H1 (cell line): ENCODE data around the gene RPAP3. TPM values are rescaled to one million over a fixed set of nuclear protein-coding genes. Genes with fewer than 3 reads are reported as not detected.

ENCODE experiments used
- CTCF ChIA-PET: fragments of 300-600 bp; sonication (Branson Sonifier 250); formaldehyde crosslinking; loops from one replicate; lab custom pipeline; 2021; ENCODE audit not compliant: partially characterized antibody; lab: Charles Lee
- POLR2A ChIA-PET: fragments of 300-600 bp; sonication (Branson Sonifier 250); formaldehyde crosslinking; loops from one replicate; lab custom pipeline; 2021; ENCODE audit warnings: inconsistent platforms; ENCODE audit not compliant: partially characterized antibody; lab: Charles Lee
- DNase-seq, 2 experiments: peaks; one replicate each; pipeline versions ENCODE4 v3.0.0 to v3.0.0-alpha.2; 2010 to 2022; ENCODE audit warnings: low spot score in 2 of 2, low read depth in 1 of 2, mixed read lengths in 1 of 2
- FAIRE-seq: peaks from 2 replicates; lab custom pipeline; 2011; peaks lifted over from hg19 to GRCh38; lab: Jason Lieb, UNC
- H2AFZ ChIP-seq: 2 replicates; pipeline ENCODE4 v1.8.1; 2012; ENCODE audit warnings: low read length, inconsistent platforms
- H2AK5ac ChIP-seq: 2 replicates; pipeline ENCODE4 v1.6.1; 2013; ENCODE audit warnings: low read depth, low read length
- H2BK120ac ChIP-seq: replicated peaks from 2 replicates; pipeline ENCODE3; 2013; ENCODE audit warnings: low read depth, low read length, inconsistent platforms
- H2BK12ac ChIP-seq: 2 replicates; pipeline ENCODE4 v1.6.1; 2013; ENCODE audit warnings: low read depth, low read length
- H2BK15ac ChIP-seq: 2 replicates; pipeline ENCODE4 v1.6.1; 2013; ENCODE audit warnings: low read length
- H2BK20ac ChIP-seq: 2 replicates; pipeline ENCODE4 v1.6.1; 2013; ENCODE audit warnings: low read length
- H2BK5ac ChIP-seq: 2 replicates; pipeline ENCODE4 v1.6.1; 2013; ENCODE audit warnings: low read depth, low read length
- H3K14ac ChIP-seq: 2 replicates; pipeline ENCODE4 v1.6.1; 2013; ENCODE audit warnings: inconsistent platforms; ENCODE audit not compliant: insufficient read length
- H3K18ac ChIP-seq: 2 replicates; pipeline ENCODE4 v1.6.1; 2013; ENCODE audit warnings: low read length; ENCODE audit errors: extremely low read depth
- H3K23ac ChIP-seq: 2 replicates; pipeline ENCODE4 v1.6.1; 2013; ENCODE audit warnings: inconsistent platforms; ENCODE audit not compliant: insufficient read length
- H3K23me2 ChIP-seq: 2 replicates; pipeline ENCODE4 v1.6.1; 2013; ENCODE audit warnings: low read depth, low read length
- H3K27ac ChIP-seq: 2 replicates; pipeline ENCODE4 v1.6.1; 2011; ENCODE audit warnings: low read depth, low read length, inconsistent platforms
- H3K27me3 ChIP-seq, 4 experiments: replicated peaks in 1 of 4; 1 replicate in 1 of 4; 2 replicates in 3 of 4; pipeline versions ENCODE4 v1.6.1 to v1.8.1; 2011 to 2013; ENCODE audit warnings: low read length in 3 of 4, mild to moderate bottlenecking in 3 of 4, inconsistent platforms in 2 of 4, mixed read lengths in 2 of 4, moderate library complexity in 1 of 4; ENCODE audit not compliant: control insufficient read depth in 3 of 4, insufficient read depth in 3 of 4; ENCODE audit errors: extremely low read depth in 1 of 4
- H3K36me3 ChIP-seq, 4 experiments: 2 replicates each; pipeline versions ENCODE4 v1.6.1 to v1.8.1; 2011 to 2013; ENCODE audit warnings: mild to moderate bottlenecking in 4 of 4, low read length in 3 of 4, moderate library complexity in 2 of 4, control low read depth in 1 of 4, inconsistent platforms in 1 of 4; ENCODE audit not compliant: insufficient read depth in 4 of 4, control insufficient read depth in 2 of 4
- H3K4ac ChIP-seq: replicated peaks from 2 replicates; pipeline ENCODE3; 2013; ENCODE audit warnings: low read length, low read depth, mixed read lengths, inconsistent platforms; ENCODE audit not compliant: insufficient read length
- H3K4me1 ChIP-seq, 4 experiments: replicated peaks in 1 of 4; 1 replicate in 1 of 4; 2 replicates in 3 of 4; pipeline versions ENCODE4 v1.6.1 to v1.8.1; 2011 to 2013; ENCODE audit warnings: low read length in 3 of 4, inconsistent platforms in 2 of 4, mixed read lengths in 1 of 4; ENCODE audit not compliant: insufficient read depth in 4 of 4, control insufficient read depth in 3 of 4
- H3K4me2 ChIP-seq, 2 experiments: 2 replicates each; pipeline versions ENCODE4 v1.6.1 to v1.8.1; 2011 to 2013; ENCODE audit warnings: low read depth in 2 of 2, low read length in 2 of 2, control low read depth in 1 of 2, inconsistent platforms in 1 of 2, mild to moderate bottlenecking in 1 of 2; ENCODE audit not compliant: insufficient read depth in 1 of 2
- H3K4me3 ChIP-seq, 4 experiments: fragments of 200-600, 300-600 bp in 1 of 4; sonication (generic), shearing (Covaris generic), sonication (Bioruptor Twin) in 1 of 4; 2 replicates each; pipeline versions ENCODE4 v1.5.1 to v1.8.1; 2011 to 2016; ENCODE audit warnings: low read length in 4 of 4, low read depth in 3 of 4, control low read depth in 2 of 4, inconsistent platforms in 2 of 4, mild to moderate bottlenecking in 2 of 4, mixed read lengths in 1 of 4, moderate library complexity in 1 of 4; ENCODE audit not compliant: insufficient read depth in 2 of 4; ENCODE audit errors: extremely low read depth in 1 of 4
- H3K56ac ChIP-seq: replicated peaks from 2 replicates; pipeline ENCODE3; 2013; ENCODE audit warnings: low read depth, mild to moderate bottlenecking, mixed read lengths, low read length, inconsistent platforms; ENCODE audit not compliant: insufficient read length
- H3K79me1 ChIP-seq: 2 replicates; pipeline ENCODE4 v1.6.1; 2013; ENCODE audit warnings: low read depth, low read length, control low read depth
- H3K79me2 ChIP-seq, 2 experiments: 2 replicates each; pipeline versions ENCODE4 v1.6.1 to v1.8.1; 2012 to 2013; ENCODE audit warnings: low read length in 2 of 2, mild to moderate bottlenecking in 2 of 2, inconsistent platforms in 1 of 2; ENCODE audit not compliant: insufficient read depth in 2 of 2, control insufficient read depth in 1 of 2
- H3K9ac ChIP-seq, 4 experiments: replicated peaks in 1 of 4; 1 replicate in 1 of 4; 2 replicates in 3 of 4; pipeline versions ENCODE4 v1.6.1 to v1.8.1; 2011 to 2013; ENCODE audit warnings: low read depth in 3 of 4, low read length in 3 of 4, control low read depth in 2 of 4, mild to moderate bottlenecking in 2 of 4, moderate library complexity in 2 of 4, inconsistent platforms in 1 of 4; ENCODE audit errors: extremely low read depth in 1 of 4
- H3K9me3 ChIP-seq, 2 experiments: 2 replicates each; pipeline versions ENCODE4 v1.6.1 to v1.8.1; 2012 to 2013; ENCODE audit warnings: mild to moderate bottlenecking in 2 of 2, moderate library complexity in 2 of 2, control low read depth in 1 of 2, inconsistent platforms in 1 of 2, low read depth in 1 of 2, low read length in 1 of 2, mixed read lengths in 1 of 2; ENCODE audit not compliant: insufficient read depth in 2 of 2
- H4K20me1 ChIP-seq, 2 experiments: replicated peaks in 1 of 2; 2 replicates each; pipeline versions ENCODE3 to v1.8.1; 2011 to 2013; ENCODE audit warnings: inconsistent platforms in 2 of 2, low read length in 2 of 2, mild to moderate bottlenecking in 1 of 2; ENCODE audit not compliant: insufficient read depth in 2 of 2, control insufficient read depth in 1 of 2
- H4K5ac ChIP-seq: 2 replicates; pipeline ENCODE4 v1.6.1; 2013; ENCODE audit warnings: low read length, low read depth, mixed read lengths, inconsistent platforms; ENCODE audit not compliant: insufficient read length
- H4K8ac ChIP-seq: 2 replicates; pipeline ENCODE4 v1.8.0; 2013; ENCODE audit warnings: mild to moderate bottlenecking, moderate library complexity, low read length, inconsistent platforms; ENCODE audit not compliant: insufficient read depth; ENCODE audit errors: extremely low read depth
- H4K91ac ChIP-seq: replicated peaks from 2 replicates; pipeline ENCODE3; 2013; ENCODE audit warnings: low read length, mixed read lengths, inconsistent platforms; ENCODE audit not compliant: insufficient read length
- ASH2L ChIP-seq: fragments of 200-600, 300-600 bp; sonication (generic); IDR thresholded peaks from one replicate; pipeline ENCODE4 v1.7.1; 2017; ENCODE audit warnings: low read length
- ATF3 ChIP-seq: IDR thresholded peaks from 2 replicates; pipeline ENCODE4 v1.6.1; 2011; ENCODE audit warnings: low read depth, mild to moderate bottlenecking, low read length; ENCODE audit not compliant: insufficient read depth
- BRCA1 ChIP-seq: IDR thresholded peaks from 2 replicates; pipeline ENCODE4 v1.6.1; 2012; ENCODE audit warnings: low read depth, low read length, improper control_type of control experiment
- CBX5 ChIP-seq: fragments of 300-800, 300-1000 bp; sonication (generic); IDR thresholded peaks from 2 replicates; pipeline ENCODE4 v1.7.1; 2016; ENCODE audit warnings: antibody characterized with exemption, low read length, low read depth
- CREB1 ChIP-seq: IDR thresholded peaks from 2 replicates; pipeline ENCODE4 v1.6.1; 2012; ENCODE audit warnings: inconsistent platforms
- FOSL1 ChIP-seq: IDR thresholded peaks from 2 replicates; pipeline ENCODE4 v1.6.1; 2011; ENCODE audit warnings: mild to moderate bottlenecking, low read depth, low read length, moderate library complexity; ENCODE audit not compliant: insufficient read depth
- HDAC6 ChIP-seq: IDR thresholded peaks from one replicate; pipeline ENCODE4 v1.7.1; 2012; ENCODE audit warnings: low read depth, mild to moderate bottlenecking, inconsistent platforms, low read length, moderate library complexity
- POLR2A ChIP-seq, 2 experiments: IDR thresholded peaks; 1 replicate in 1 of 2; 2 replicates in 1 of 2; pipeline ENCODE4 v1.6.1; 2011; ENCODE audit warnings: low read depth in 2 of 2, low read length in 2 of 2, mild to moderate bottlenecking in 2 of 2; ENCODE audit errors: control extremely low read depth in 1 of 2
- RBBP5 ChIP-seq: IDR thresholded peaks from 2 replicates; pipeline ENCODE4 v1.7.1; 2012; ENCODE audit warnings: low read depth, mild to moderate bottlenecking, inconsistent platforms, low read length, moderate library complexity, borderline replicate concordance
- RFX5 ChIP-seq: IDR thresholded peaks from 2 replicates; pipeline ENCODE4 v1.6.1; 2011; ENCODE audit warnings: low read depth, low read length, improper control_type of control experiment, borderline replicate concordance
- SP2 ChIP-seq: IDR thresholded peaks from 2 replicates; pipeline ENCODE4 v1.6.1; 2012; ENCODE audit warnings: mild to moderate bottlenecking, low read length, inconsistent platforms
- SP4 ChIP-seq: IDR thresholded peaks from 2 replicates; pipeline ENCODE4 v1.6.1; 2012; ENCODE audit warnings: low read length, inconsistent platforms
- SRF ChIP-seq: IDR thresholded peaks from 2 replicates; pipeline ENCODE4 v1.6.1; 2011; ENCODE audit warnings: mild to moderate bottlenecking, low read depth, low read length, moderate library complexity
- TAF1 ChIP-seq: IDR thresholded peaks from 2 replicates; pipeline ENCODE4 v1.6.1; 2011; ENCODE audit warnings: mild to moderate bottlenecking, low read depth, low read length
- TEAD4 ChIP-seq: IDR thresholded peaks from 2 replicates; pipeline ENCODE4 v1.6.1; 2012; ENCODE audit warnings: low read depth, low read length, inconsistent platforms, mixed read lengths
- ZNF274 ChIP-seq: IDR thresholded peaks from 2 replicates; pipeline ENCODE4 v1.7.0; 2012; ENCODE audit warnings: low read length, borderline replicate concordance; ENCODE audit errors: extremely low read depth
- WGBS, 2 experiments: shearing (Covaris generic) in 1 of 2; methylation state at CpG; one replicate each; pipeline versions ENCODE4 v1.1.6 to v1.1.7; 2013 to 2015; ENCODE audit warnings: low lambda C conversion rate in 2 of 2, mixed read lengths in 2 of 2, inconsistent platforms in 1 of 2, low coverage in 1 of 2, missing lambda C conversion rate in 1 of 2; ENCODE audit not compliant: insufficient replicate concordance in 2 of 2, insufficient coverage in 1 of 2, insufficient read length in 1 of 2; ENCODE audit errors: extremely low coverage in 1 of 2, missing lambda C conversion rate in 1 of 2; 5-methylcytosine and 5-hydroxymethylcytosine counted together
- polyA plus RNA-seq, 7 experiments: library from polyadenylated mRNA; depleted of rRNA in 3 of 7; stranded (reverse) in 5 of 7; unstranded in 2 of 7; fragments of >200 nt in 5 of 7; fragments of 200-250 nt in 2 of 7; gene quantifications; 1 replicate in 5 of 7; 2 replicates in 1 of 7; 4 replicates in 1 of 7; pipeline versions ENCODE4 v1.2.1 to v1.2.3, GENCODE V29; 2011 to 2013; ENCODE audit warnings: missing spikeins in 2 of 7, mixed read lengths in 2 of 7
- total RNA-seq: library from RNA; stranded (reverse); fragmentation: NEBNext Ultra II Directional; extraction: Animal tissue kit (Norgen Biotek cat#: 25700); gene quantifications from 2 replicates; pipeline ENCODE4 v1.2.1, GENCODE V29; 2021

Gene RPAP3
- total and polyA plus RNA-seq, 2 of the 8 experiments (the other 6 are each of a cell fraction or from before 2014, with no cell fraction given): 6.4 to 60.5 TPM

- 100% methylated on average over 1 of the region's 1 CpG; no CpG with 5 or more reads in 1 of the 2 experiments for WGBS, 2 experiments
- no peak overlapping the region for H2AFZ ChIP-seq
- H3K27ac ChIP-seq: no peak overlapping the region
- H4K20me1 ChIP-seq: no peaks in the 10 kb centered on the region
- H3K9me3 ChIP-seq: no peaks in the 10 kb centered on the region
- no peak overlapping the region for H3K18ac ChIP-seq
- no peaks in the 10 kb centered on the region for H3K79me1 ChIP-seq
- no peak overlapping the region for H3K4me2 ChIP-seq
- ChIA-PET POLR2A (interaction anchor here (1.5 to 3.2 kb wide), 2 partner anchors 9 to 27 kb away, joined by 3 to 10 read pairs; partner anchors contain the start of gene RAPGEF3), CTCF (interaction anchor here (1.7 to 64.6 kb wide), 5 partner anchors 3 to 33 kb away, joined by 7 to 2442 read pairs (median 892); partner anchors contain the start of genes ENDOU, RAPGEF3 and SLC48A1)
- H2BK15ac ChIP-seq: no peak overlapping the region
- H3K23me2 ChIP-seq: no peaks in the 10 kb centered on the region; the same call in 1 of the 2 replicates
- no peak overlapping the region for H4K91ac ChIP-seq
- H3K4me1 ChIP-seq: peaks cover 4 to 11% (median 5%) of the 10 kb centered on the region in 4 experiments
- H3K4ac ChIP-seq: no peak overlapping the region
- no peak overlapping the region for H4K8ac ChIP-seq
- no peaks in the 10 kb centered on the region for H3K79me2 ChIP-seq
- no peak overlapping the region for H4K5ac ChIP-seq
- no peak overlapping the region for H2BK20ac ChIP-seq
- no peak overlapping the region for H2BK12ac ChIP-seq
- H3K36me3 ChIP-seq: no peaks in the 10 kb centered on the region
- FAIRE-seq (no peak), DNase-seq (no peak)
- no peak overlapping the region for H3K23ac ChIP-seq
- H3K56ac ChIP-seq: no peak overlapping the region
- H2BK120ac ChIP-seq: no peak overlapping the region
- H3K9ac ChIP-seq: no peak overlapping the region
- H3K4me3 ChIP-seq: no peak overlapping the region
- H2AK5ac ChIP-seq: no peak overlapping the region
- TF ChIP-seq POLR2A (IDR thresholded peaks at IDR 0.05; ENCODE audit: control extremely low read depth in 1 of 2, low read depth in 2 of 2, low read length in 2 of 2): no peak
- TF ChIP-seq CREB1: no peak
- no peak for TF ChIP-seq ASH2L
- TF ChIP-seq TEAD4: no peak
- TF ChIP-seq SRF: no peak
- no peak for TF ChIP-seq SP4
- TF ChIP-seq CBX5: no peak
- TF ChIP-seq RBBP5: no peak
- TF ChIP-seq ATF3: no peak
- no peak for TF ChIP-seq SP2
- TF ChIP-seq RFX5: no peak
- no peak for TF ChIP-seq TAF1
- no peak for TF ChIP-seq BRCA1
- no peak for TF ChIP-seq HDAC6
- TF ChIP-seq FOSL1: no peak
- TF ChIP-seq ZNF274: no peak
- H3K14ac ChIP-seq: no peak overlapping the region
- H2BK5ac ChIP-seq: no peak overlapping the region
- H3K27me3 ChIP-seq: no peaks in the 10 kb centered on the region
Observed at GRCh38 chr12:47748507-47748828, 42.6 kb upstream of the RPAP3 start.
